K562 (cell line): ENCODE measurements around the gene ACHE. TPM values are rescaled to one million over a fixed set of nuclear protein-coding genes. Genes with fewer than 3 reads are reported as not detected.
A peak's percentile ranks its signal among the peaks of the same experiment; 100 is the strongest.

Experiments
- ATAC-seq: fragments of 200-7000 bp; cut with Tn5 transposase; 3 replicates; pipeline ENCODE4 v1.9.1; 2020; ENCODE audit warnings: moderate library complexity
- BruUV-seq: library from RNA; stranded (reverse); fragments of 400-500 nt; replicated peaks from 2 replicates; lab custom pipeline; 2021; lab: Mats Ljungman, UMichigan
- CTCF ChIA-PET: fragments of 300-600 bp; formaldehyde crosslinking; extraction: SDS; loops from one replicate; lab custom pipeline; 2021; ENCODE audit warnings: low intra/inter-chr PET ratio; lab: Yijun Ruan, JAX
- POLR2A ChIA-PET: fragments of 300-600, 350-650 bp; sonication (Branson Sonifier 250); formaldehyde crosslinking; extraction: SDS; loops from one replicate; lab custom pipeline; 2021; ENCODE audit warnings: antibody characterized with exemption, inconsistent platforms; lab: Yijun Ruan, JAX
- DNase-seq, 4 experiments: peaks; one replicate each; pipeline versions ENCODE4 v3.0.0 to v3.0.0-alpha.2; 2011 to 2018; ENCODE audit warnings: low spot score in 3 of 4, mixed read lengths in 3 of 4; ENCODE audit errors: extremely low read depth in 1 of 4
- FAIRE-seq: peaks from 2 replicates; lab custom pipeline; 2011; peaks lifted over from hg19 to GRCh38; lab: Jason Lieb, UNC
- H2AFZ ChIP-seq: 2 replicates; pipeline ENCODE4 v1.6.0; 2011; ENCODE audit warnings: low read depth, low read length, control low read depth, inconsistent platforms
- H3K27ac ChIP-seq: fragments of 200-600 bp; 3 replicates; pipeline ENCODE4 v1.8.0; 2011; ENCODE audit warnings: low read depth, mild to moderate bottlenecking, control low read depth, inconsistent platforms, low read length, moderate library complexity, mixed read lengths; ENCODE audit errors: extremely low read depth
- H3K27me3 ChIP-seq, 2 experiments: fragments of 300-600 bp in 1 of 2; 2 replicates in 1 of 2; 3 replicates in 1 of 2; pipeline versions ENCODE4 v1.6.0 to v1.8.0; 2011; ENCODE audit warnings: inconsistent platforms in 2 of 2, low read length in 2 of 2, mild to moderate bottlenecking in 1 of 2, mixed read lengths in 1 of 2, moderate library complexity in 1 of 2; ENCODE audit not compliant: control insufficient read depth in 2 of 2, insufficient read depth in 2 of 2
- H3K36me3 ChIP-seq: fragments of 300-600 bp; 3 replicates; pipeline ENCODE4 v1.8.0; 2011; ENCODE audit warnings: mild to moderate bottlenecking, low read length, inconsistent platforms; ENCODE audit not compliant: control insufficient read depth, insufficient read depth
- H3K4me1 ChIP-seq, 2 experiments: fragments of 200-600 bp in 1 of 2; replicated peaks in 1 of 2; 2 replicates in 1 of 2; 3 replicates in 1 of 2; pipeline versions ENCODE4 v1.5.1 to v1.8.0; 2011; ENCODE audit warnings: inconsistent platforms in 2 of 2, low read length in 2 of 2, mild to moderate bottlenecking in 1 of 2, mixed read lengths in 1 of 2, moderate library complexity in 1 of 2; ENCODE audit not compliant: control insufficient read depth in 2 of 2, insufficient read depth in 2 of 2
- H3K4me2 ChIP-seq: 2 replicates; pipeline ENCODE4 v1.6.1; 2011; ENCODE audit warnings: low read length, control low read depth, inconsistent platforms, mixed read lengths; ENCODE audit not compliant: insufficient read depth
- H3K4me3 ChIP-seq: fragments of 200-600 bp; sonication (generic), shearing (Covaris generic); 2 replicates; pipeline ENCODE4 v1.5.1; 2016; ENCODE audit warnings: control low read depth, inconsistent platforms
- H3K79me2 ChIP-seq: fragments of 200-600 bp; 3 replicates; pipeline ENCODE4 v1.8.0; 2011; ENCODE audit warnings: low read length, inconsistent platforms; ENCODE audit not compliant: control insufficient read depth, insufficient read depth
- H3K9ac ChIP-seq, 2 experiments: 2 replicates each; pipeline versions ENCODE4 v1.6.0 to v1.6.1; 2011; ENCODE audit warnings: low read depth in 2 of 2, low read length in 2 of 2, control low read depth in 1 of 2, inconsistent platforms in 1 of 2, mild to moderate bottlenecking in 1 of 2, mixed read lengths in 1 of 2; ENCODE audit not compliant: insufficient read depth in 1 of 2
- H3K9me1 ChIP-seq: one replicate; pipeline ENCODE4 v1.6.0; 2011; ENCODE audit warnings: inconsistent platforms, mild to moderate bottlenecking, low read length, moderate library complexity; ENCODE audit not compliant: control insufficient read depth, insufficient read depth
- H3K9me3 ChIP-seq: replicated peaks from 2 replicates; pipeline ENCODE4 v1.5.1; 2011; ENCODE audit warnings: low read depth, low read length, inconsistent platforms; ENCODE audit not compliant: control insufficient read depth, insufficient read depth
- H4K20me1 ChIP-seq: replicated peaks from 2 replicates; pipeline ENCODE4 v1.6.1; 2011; ENCODE audit warnings: low read length, inconsistent platforms, mixed read lengths; ENCODE audit not compliant: control insufficient read depth, insufficient read depth
- ERF ChIP-seq: fragments of 450-650 bp; formaldehyde crosslinking; IDR thresholded peaks from 2 replicates; pipeline ENCODE4 v1.4.0; 2020; ENCODE audit warnings: mild to moderate bottlenecking, mixed read lengths
- FOXM1 ChIP-seq, 2 experiments: fragments of 450-650 bp in 1 of 2; sonication (generic) in 1 of 2; formaldehyde crosslinking in 1 of 2; IDR thresholded peaks; 2 replicates each; pipeline versions ENCODE4 v1.6.1 to v1.9.0; 2017 to 2022; ENCODE audit warnings: low read depth in 2 of 2, mild to moderate bottlenecking in 2 of 2, missing genetic modification reagents in 1 of 2, moderate library complexity in 1 of 2
- MAFF ChIP-seq: IDR thresholded peaks from 2 replicates; pipeline ENCODE4 v1.6.1; 2012; ENCODE audit warnings: low read length, improper control_type of control experiment
- NFIC ChIP-seq: fragments of 450-650 bp; IDR thresholded peaks from 2 replicates; pipeline ENCODE4 v1.6.1; 2017; ENCODE audit warnings: mild to moderate bottlenecking, inconsistent platforms
- SLC30A9 ChIP-seq: fragments of 250-450 bp; sonication (Bioruptor Pico); IDR thresholded peaks from 2 replicates; pipeline ENCODE4 v1.8.0; 2022; ENCODE audit warnings: mild to moderate bottlenecking, moderate library complexity
- SMAD2 ChIP-seq: fragments of 150-350 bp; IDR thresholded peaks from 2 replicates; pipeline ENCODE4 v1.6.1; 2014; ENCODE audit warnings: low read depth, mild to moderate bottlenecking, low read length
- WGBS: fragments of 100-300 bp; shearing (Covaris generic); methylation state at CpG from one replicate; pipeline ENCODE4 v1.1.6; 2016; ENCODE audit warnings: low coverage, mixed read lengths; ENCODE audit not compliant: insufficient coverage; ENCODE audit errors: missing lambda C conversion rate; 5-methylcytosine and 5-hydroxymethylcytosine counted together
- in situ Hi-C: fragments of 300-500 bp; cut with MboI; formaldehyde crosslinking; loops from 4 replicates; pipeline ENCODE4 v1.15.0; 2018; ENCODE audit warnings: inconsistent platforms, mixed read lengths
- intact Hi-C: fragments of 100-400 bp; cut with micrococcal nuclease; formaldehyde crosslinking; loops from 2 replicates; pipeline ENCODE4 v1.14.2; 2022
- polyA plus RNA-seq, 8 experiments: library from polyadenylated mRNA; depleted of rRNA in 4 of 8; stranded (reverse) in 5 of 8; unstranded in 3 of 8; fragments of >200 nt; fragmentation: Nextera tagmentation in 2 of 8; fragmentation: Illumina TruSeq in 1 of 8; extraction: Ambion mirVana in 2 of 8; extraction: Trizol in 1 of 8; gene quantifications; 2 replicates each; pipeline versions ENCODE4 v1.2.1 to v1.2.3, GENCODE V29; 2011 to 2014; ENCODE audit warnings: inconsistent platforms in 1 of 8, missing spikeins in 1 of 8
- total RNA-seq, 7 experiments: library from RNA; depleted of rRNA in 6 of 7; stranded (reverse); fragments of >200 nt in 6 of 7; fragmentation: Illumina TruSeq in 2 of 7; extraction: Trizol in 2 of 7; gene quantifications; 2 replicates each; pipeline versions ENCODE4 v1.2.1 to v1.2.3, GENCODE V29; 2011 to 2021; ENCODE audit warnings: low replicate concordance in 1 of 7
- TF ChIP-seq, protein P1 (sequence below): fragments of 200-600 bp; sonication (generic); IDR thresholded peaks from one replicate; pipeline ENCODE4 v1.6.1; 2012; ENCODE audit warnings: mild to moderate bottlenecking, low read depth, low read length, inconsistent platforms
- TF ChIP-seq, protein P2 (sequence below): IDR thresholded peaks from 2 replicates; pipeline ENCODE4 v1.6.1; 2011; ENCODE audit warnings: borderline replicate concordance, low read depth, mild to moderate bottlenecking, moderate library complexity, low read length; ENCODE audit not compliant: insufficient read depth, poor library complexity, severe bottlenecking

ACHE gene
- total and polyA plus RNA-seq, 9 of the 15 experiments (the other 6 are each of a cell fraction or from before 2014, with no cell fraction given), result 0.04 to 8.8 (median 1.9) TPM

DNA sequence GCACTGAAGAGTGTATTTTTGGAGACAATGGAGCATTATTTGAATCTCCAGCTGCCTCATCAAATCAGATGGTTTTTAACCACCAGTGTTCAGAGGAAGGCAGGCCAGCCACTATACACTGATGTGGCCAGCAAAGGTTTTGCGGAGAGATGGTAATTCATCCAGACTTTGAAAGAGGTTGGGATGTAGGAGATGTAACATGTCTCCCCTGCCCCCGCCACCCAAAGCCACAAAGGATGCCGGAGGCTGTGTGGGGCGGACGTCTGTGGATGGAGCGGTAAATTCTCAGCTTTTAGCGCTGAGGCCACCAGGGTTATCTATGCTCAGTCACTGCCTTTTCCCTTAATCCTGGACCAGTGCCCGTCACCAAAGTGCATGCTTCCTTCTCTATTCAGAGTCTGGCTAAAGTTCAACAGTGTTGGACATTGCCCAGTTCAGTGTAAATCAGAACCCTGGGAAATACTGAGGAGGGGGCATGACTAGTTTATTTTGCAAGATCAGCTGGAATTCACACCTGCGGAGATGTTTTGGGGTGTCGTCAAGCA is 32.2 kb downstream of the ACHE start:
- H3K4me3 ChIP-seq, result no peak overlapping the region
- POLR2A ChIA-PET, result interaction anchor here (1.0 kb wide), 1 partner anchor 9 kb away, joined by 3 read pairs; no protein-coding TSS in a partner anchor
- no peak overlapping the region for H3K4me2 ChIP-seq
- in situ Hi-C loops (no loop called here), intact Hi-C loops (no loop called here)
- H2AFZ ChIP-seq, result no peak overlapping the region
- H3K4me1 ChIP-seq, result peaks cover 11 to 52% of the 10 kb centered on the region in 2 experiments
- peak in 1 of 4 experiments; percentile 53 for DNase-seq
- no peaks in the 10 kb centered on the region for H3K9me3 ChIP-seq
- WGBS, result 35% methylated on average over 10 of the region's 10 CpGs
- no peak for ATAC-seq
- no peak for FAIRE-seq
- H3K9ac ChIP-seq, result no peak overlapping the region; a peak in 1 of 4 replicates
- CTCF ChIA-PET, result no interaction called here
- no TSS peak for BruUV-seq
- H4K20me1 ChIP-seq, result no peaks in the 10 kb centered on the region
- H3K27me3 ChIP-seq, result no peaks in the 10 kb centered on the region; a peak in 1 of 5 replicates
- no peaks in the 10 kb centered on the region for H3K9me1 ChIP-seq
- peaks cover 31% of the 10 kb centered on the region; the same call in 2 of the 3 replicates for H3K36me3 ChIP-seq
- H3K27ac ChIP-seq, result no peak overlapping the region
- peaks cover 20% of the 10 kb centered on the region for H3K79me2 ChIP-seq
- TF ChIP-seq NFIC (peak; percentile 63), FOXM1 (IDR thresholded peaks at IDR 0.05; ENCODE audit: low read depth) (no peak), FOXM1 (CRISPR knock-in tag; IDR thresholded peaks at IDR 0.05; ENCODE audit: low read depth) (no peak), ERF (CRISPR knock-in tag) (no peak), SMAD2 (no peak), SLC30A9 (CRISPR knock-in tag) (no peak), MAFF (peak; percentile 66)
- TF ChIP-seq, protein P1, sequence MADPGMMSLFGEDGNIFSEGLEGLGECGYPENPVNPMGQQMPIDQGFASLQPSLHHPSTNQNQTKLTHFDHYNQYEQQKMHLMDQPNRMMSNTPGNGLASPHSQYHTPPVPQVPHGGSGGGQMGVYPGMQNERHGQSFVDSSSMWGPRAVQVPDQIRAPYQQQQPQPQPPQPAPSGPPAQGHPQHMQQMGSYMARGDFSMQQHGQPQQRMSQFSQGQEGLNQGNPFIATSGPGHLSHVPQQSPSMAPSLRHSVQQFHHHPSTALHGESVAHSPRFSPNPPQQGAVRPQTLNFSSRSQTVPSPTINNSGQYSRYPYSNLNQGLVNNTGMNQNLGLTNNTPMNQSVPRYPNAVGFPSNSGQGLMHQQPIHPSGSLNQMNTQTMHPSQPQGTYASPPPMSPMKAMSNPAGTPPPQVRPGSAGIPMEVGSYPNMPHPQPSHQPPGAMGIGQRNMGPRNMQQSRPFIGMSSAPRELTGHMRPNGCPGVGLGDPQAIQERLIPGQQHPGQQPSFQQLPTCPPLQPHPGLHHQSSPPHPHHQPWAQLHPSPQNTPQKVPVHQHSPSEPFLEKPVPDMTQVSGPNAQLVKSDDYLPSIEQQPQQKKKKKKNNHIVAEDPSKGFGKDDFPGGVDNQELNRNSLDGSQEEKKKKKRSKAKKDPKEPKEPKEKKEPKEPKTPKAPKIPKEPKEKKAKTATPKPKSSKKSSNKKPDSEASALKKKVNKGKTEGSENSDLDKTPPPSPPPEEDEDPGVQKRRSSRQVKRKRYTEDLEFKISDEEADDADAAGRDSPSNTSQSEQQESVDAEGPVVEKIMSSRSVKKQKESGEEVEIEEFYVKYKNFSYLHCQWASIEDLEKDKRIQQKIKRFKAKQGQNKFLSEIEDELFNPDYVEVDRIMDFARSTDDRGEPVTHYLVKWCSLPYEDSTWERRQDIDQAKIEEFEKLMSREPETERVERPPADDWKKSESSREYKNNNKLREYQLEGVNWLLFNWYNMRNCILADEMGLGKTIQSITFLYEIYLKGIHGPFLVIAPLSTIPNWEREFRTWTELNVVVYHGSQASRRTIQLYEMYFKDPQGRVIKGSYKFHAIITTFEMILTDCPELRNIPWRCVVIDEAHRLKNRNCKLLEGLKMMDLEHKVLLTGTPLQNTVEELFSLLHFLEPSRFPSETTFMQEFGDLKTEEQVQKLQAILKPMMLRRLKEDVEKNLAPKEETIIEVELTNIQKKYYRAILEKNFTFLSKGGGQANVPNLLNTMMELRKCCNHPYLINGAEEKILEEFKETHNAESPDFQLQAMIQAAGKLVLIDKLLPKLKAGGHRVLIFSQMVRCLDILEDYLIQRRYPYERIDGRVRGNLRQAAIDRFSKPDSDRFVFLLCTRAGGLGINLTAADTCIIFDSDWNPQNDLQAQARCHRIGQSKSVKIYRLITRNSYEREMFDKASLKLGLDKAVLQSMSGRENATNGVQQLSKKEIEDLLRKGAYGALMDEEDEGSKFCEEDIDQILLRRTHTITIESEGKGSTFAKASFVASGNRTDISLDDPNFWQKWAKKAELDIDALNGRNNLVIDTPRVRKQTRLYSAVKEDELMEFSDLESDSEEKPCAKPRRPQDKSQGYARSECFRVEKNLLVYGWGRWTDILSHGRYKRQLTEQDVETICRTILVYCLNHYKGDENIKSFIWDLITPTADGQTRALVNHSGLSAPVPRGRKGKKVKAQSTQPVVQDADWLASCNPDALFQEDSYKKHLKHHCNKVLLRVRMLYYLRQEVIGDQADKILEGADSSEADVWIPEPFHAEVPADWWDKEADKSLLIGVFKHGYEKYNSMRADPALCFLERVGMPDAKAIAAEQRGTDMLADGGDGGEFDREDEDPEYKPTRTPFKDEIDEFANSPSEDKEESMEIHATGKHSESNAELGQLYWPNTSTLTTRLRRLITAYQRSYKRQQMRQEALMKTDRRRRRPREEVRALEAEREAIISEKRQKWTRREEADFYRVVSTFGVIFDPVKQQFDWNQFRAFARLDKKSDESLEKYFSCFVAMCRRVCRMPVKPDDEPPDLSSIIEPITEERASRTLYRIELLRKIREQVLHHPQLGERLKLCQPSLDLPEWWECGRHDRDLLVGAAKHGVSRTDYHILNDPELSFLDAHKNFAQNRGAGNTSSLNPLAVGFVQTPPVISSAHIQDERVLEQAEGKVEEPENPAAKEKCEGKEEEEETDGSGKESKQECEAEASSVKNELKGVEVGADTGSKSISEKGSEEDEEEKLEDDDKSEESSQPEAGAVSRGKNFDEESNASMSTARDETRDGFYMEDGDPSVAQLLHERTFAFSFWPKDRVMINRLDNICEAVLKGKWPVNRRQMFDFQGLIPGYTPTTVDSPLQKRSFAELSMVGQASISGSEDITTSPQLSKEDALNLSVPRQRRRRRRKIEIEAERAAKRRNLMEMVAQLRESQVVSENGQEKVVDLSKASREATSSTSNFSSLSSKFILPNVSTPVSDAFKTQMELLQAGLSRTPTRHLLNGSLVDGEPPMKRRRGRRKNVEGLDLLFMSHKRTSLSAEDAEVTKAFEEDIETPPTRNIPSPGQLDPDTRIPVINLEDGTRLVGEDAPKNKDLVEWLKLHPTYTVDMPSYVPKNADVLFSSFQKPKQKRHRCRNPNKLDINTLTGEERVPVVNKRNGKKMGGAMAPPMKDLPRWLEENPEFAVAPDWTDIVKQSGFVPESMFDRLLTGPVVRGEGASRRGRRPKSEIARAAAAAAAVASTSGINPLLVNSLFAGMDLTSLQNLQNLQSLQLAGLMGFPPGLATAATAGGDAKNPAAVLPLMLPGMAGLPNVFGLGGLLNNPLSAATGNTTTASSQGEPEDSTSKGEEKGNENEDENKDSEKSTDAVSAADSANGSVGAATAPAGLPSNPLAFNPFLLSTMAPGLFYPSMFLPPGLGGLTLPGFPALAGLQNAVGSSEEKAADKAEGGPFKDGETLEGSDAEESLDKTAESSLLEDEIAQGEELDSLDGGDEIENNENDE, result no peak
- TF ChIP-seq, protein P2, sequence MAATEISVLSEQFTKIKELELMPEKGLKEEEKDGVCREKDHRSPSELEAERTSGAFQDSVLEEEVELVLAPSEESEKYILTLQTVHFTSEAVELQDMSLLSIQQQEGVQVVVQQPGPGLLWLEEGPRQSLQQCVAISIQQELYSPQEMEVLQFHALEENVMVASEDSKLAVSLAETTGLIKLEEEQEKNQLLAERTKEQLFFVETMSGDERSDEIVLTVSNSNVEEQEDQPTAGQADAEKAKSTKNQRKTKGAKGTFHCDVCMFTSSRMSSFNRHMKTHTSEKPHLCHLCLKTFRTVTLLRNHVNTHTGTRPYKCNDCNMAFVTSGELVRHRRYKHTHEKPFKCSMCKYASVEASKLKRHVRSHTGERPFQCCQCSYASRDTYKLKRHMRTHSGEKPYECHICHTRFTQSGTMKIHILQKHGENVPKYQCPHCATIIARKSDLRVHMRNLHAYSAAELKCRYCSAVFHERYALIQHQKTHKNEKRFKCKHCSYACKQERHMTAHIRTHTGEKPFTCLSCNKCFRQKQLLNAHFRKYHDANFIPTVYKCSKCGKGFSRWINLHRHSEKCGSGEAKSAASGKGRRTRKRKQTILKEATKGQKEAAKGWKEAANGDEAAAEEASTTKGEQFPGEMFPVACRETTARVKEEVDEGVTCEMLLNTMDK, result no peak
